Brain microvascular endothelial cell (primary cell): ENCODE results near the gene METTL22.

Experiments used
- DNase-seq: peaks from one replicate; pipeline ENCODE4 v3.0.0-alpha.2; 2020
- H3K27ac ChIP-seq: fragments of 250-450 bp; sonication (Bioruptor Pico); 2 replicates; pipeline ENCODE4 v1.5.1; 2020; ENCODE audit warnings: mild to moderate bottlenecking, moderate library complexity
- H3K27me3 ChIP-seq: fragments of 250-450 bp; sonication (Bioruptor Pico); replicated peaks from 2 replicates; pipeline ENCODE4 v1.5.1; 2020; ENCODE audit warnings: mild to moderate bottlenecking
- H3K36me3 ChIP-seq: fragments of 250-450 bp; sonication (Bioruptor Pico); replicated peaks from 2 replicates; pipeline ENCODE4 v1.5.1; 2020; ENCODE audit warnings: mild to moderate bottlenecking
- H3K4me3 ChIP-seq: 2 replicates; pipeline ENCODE4 v1.5.1; 2011; ENCODE audit warnings: low read depth, mild to moderate bottlenecking, control low read depth, low read length, moderate library complexity
- in situ Hi-C: cut with HindIII; loops from 2 replicates; pipeline ENCODE4 v1.10.0; 2017; ENCODE audit warnings: low sequenced_read_pairs, low pct_ligation_motif_present
- TF ChIP-seq, protein P1 (sequence below): IDR thresholded peaks from 2 replicates; pipeline ENCODE4 v1.5.1; 2011; ENCODE audit warnings: low read depth, mild to moderate bottlenecking, moderate library complexity, low read length, control low read depth, inconsistent platforms; ENCODE audit errors: missing control alignments

The METTL22 gene

DNA sequence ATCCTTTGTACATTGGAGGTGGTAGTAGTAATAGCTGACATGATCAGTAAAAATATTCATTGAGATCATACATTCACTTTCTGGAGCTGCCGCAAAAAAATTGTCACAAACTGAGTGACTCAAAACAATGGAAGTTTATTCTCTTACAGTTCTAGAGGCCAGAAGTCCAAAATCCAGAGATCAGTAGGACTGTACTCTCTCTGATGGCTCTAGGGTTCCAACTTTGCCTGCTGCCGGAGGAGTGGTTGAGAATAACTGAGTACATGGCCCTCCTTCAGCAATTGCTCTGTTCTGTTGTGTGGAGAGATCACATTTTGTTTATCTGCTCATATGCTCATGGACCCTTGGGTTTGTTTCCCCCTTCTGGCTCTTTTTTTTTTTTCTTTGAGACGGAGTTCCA, 76.5 kb downstream of the METTL22 start:
- Histone ChIP-seq H3K4me3 (no peak overlapping the region), H3K36me3 (no peaks in the 10 kb centered on the region), H3K27me3 (no peaks in the 10 kb centered on the region), H3K27ac (no peak overlapping the region)
- DNase-seq, result no peak
- TF ChIP-seq, protein P1, sequence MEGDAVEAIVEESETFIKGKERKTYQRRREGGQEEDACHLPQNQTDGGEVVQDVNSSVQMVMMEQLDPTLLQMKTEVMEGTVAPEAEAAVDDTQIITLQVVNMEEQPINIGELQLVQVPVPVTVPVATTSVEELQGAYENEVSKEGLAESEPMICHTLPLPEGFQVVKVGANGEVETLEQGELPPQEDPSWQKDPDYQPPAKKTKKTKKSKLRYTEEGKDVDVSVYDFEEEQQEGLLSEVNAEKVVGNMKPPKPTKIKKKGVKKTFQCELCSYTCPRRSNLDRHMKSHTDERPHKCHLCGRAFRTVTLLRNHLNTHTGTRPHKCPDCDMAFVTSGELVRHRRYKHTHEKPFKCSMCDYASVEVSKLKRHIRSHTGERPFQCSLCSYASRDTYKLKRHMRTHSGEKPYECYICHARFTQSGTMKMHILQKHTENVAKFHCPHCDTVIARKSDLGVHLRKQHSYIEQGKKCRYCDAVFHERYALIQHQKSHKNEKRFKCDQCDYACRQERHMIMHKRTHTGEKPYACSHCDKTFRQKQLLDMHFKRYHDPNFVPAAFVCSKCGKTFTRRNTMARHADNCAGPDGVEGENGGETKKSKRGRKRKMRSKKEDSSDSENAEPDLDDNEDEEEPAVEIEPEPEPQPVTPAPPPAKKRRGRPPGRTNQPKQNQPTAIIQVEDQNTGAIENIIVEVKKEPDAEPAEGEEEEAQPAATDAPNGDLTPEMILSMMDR, result no peak
- in situ Hi-C loops, result no loop called here
